Dermis microvascular lymphatic vessel endothelial cell (primary cell): Measurements from ENCODE around the gene UGT2B28. TPM values are rescaled to one million over a fixed set of nuclear protein-coding genes. Genes with fewer than 3 reads are reported as not detected.
"Not testable (repeated sequence)": the region's sequence is repeated elsewhere in the genome, so short reads cannot be mapped to it uniquely, and the experiment has no call there.

ENCODE experiments used
- DNase-seq, 2 donors: peaks; one replicate each; pipeline versions ENCODE4 v3.0.0 to v3.0.0-alpha.2; 2010; ENCODE audit warnings: low read depth in 2 of 2
- total RNA-seq: library from RNA; depleted of rRNA; stranded (reverse); fragments of >200 nt; gene quantifications from 2 replicates; pipeline ENCODE4 v1.2.1, GENCODE V29; 2014

Gene UGT2B28
- total RNA-seq, 1 donor from 2014 or later, result not detected

DNA sequence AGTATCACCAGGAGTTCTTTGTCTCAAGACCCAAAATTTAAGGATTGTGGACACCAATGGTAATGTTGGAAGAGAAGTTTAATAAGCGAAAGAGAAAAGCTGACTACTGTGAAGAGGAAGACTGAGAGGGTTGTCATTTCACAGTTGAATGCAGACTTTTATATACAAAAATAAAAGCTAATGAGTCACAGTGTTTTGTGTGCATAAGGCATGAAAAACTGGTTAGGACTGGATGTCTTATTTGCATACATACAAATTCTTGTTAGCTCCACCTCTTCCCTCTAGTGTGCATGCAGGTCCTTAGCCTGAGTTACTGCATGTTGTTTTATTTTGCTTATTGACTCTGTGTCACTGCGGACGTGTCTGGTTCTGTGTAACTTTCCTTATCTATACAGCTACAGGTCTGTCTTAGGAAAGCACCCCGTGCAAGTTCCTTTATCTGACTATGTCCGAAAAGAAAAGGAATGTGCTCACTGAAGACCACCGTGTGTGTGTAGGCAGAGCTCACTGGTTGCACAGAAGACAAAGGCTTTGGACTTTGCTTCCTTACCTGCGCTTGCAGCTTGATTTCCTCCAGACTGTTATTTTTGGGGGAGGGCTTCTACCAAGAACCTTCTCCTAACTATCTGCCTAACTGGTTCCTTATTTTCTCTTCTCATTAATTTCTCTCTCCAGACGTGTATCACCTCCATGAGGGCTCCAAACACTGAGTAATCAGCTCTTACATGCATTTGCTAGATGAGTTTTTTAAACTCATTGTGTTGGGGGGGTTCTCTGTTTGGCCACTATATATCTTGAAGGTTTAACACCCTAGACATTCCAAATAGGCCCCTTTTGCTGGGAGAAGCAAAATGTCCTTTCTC lies 63.5 kb downstream of the UGT2B28 start:
- DNase-seq, result not testable (repeated sequence)

Other genes starting within 250 kb of the UGT2B28 start
- gene UGT2B7, start 184.0 kb upstream of the UGT2B28 start, total RNA-seq, result not detected in 2 replicates
- not detected in 2 replicates for gene UGT2B11, start 65.7 kb upstream of the UGT2B28 start, total RNA-seq
- not detected in 2 replicates for gene UGT2B4, start 215.4 kb downstream of the UGT2B28 start, total RNA-seq